Measurements from ENCODE around the gene CHST1. TPM values are rescaled to one million over a fixed set of nuclear protein-coding genes. Genes with fewer than 3 reads are reported as not detected.

CHST1 gene
- total RNA-seq, 1 donor from 2014 or later = not detected

DNA sequence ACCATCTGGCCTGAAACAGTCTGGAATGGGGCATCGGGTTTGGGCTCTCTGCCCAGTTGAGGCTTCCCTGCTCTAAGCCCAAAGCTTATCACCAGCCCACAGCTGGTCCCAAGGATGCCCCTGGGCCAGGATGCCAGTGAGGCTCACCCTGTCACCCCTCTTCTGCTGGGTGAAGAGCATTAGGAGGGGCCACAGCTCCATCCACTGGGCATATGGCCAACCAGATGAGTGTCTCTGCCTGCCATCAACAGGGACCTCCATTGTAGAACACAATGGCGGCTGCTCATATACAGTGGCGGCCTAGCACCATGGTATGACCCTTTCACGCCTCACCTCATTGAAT lies 5.6 kb downstream of the CHST1 start:
- Mint-ChIP-seq H3K27me3 (ENCODE audit: insufficient read depth, low read depth) (peaks cover 14% of the 10 kb centered on the region), H3K36me3 (no peaks in the 10 kb centered on the region), H3K4me1 (peaks cover 67% of the 10 kb centered on the region), H3K9me3 (no peaks in the 10 kb centered on the region), H3K27ac (no peak overlapping the region), H3K4me3 (no peak overlapping the region)
- Histone ChIP-seq H3K4me1 (peaks cover 41% of the 10 kb centered on the region), H3K9ac (no peak overlapping the region), H3K27me3 (peaks cover 53% of the 10 kb centered on the region), H3K4me2 (no peak overlapping the region), H3K27ac (no peak overlapping the region), H3K9me3 (ENCODE audit: low read depth) (no peaks in the 10 kb centered on the region), H3K4me3 (no peak overlapping the region), H3F3A (ENCODE audit: low read depth) (peaks cover 6% of the 10 kb centered on the region), H2AFZ (replicated peaks) (no peak overlapping the region), H4K20me1 (ENCODE audit: low read depth) (peaks cover 13% of the 10 kb centered on the region), H3K79me2 (ENCODE audit: low read depth) (no peaks in the 10 kb centered on the region), H3K36me3 (no peaks in the 10 kb centered on the region)
- TF ChIP-seq EZH2phosphoT487 (IDR thresholded peaks at IDR 0.05) (no peak), EZH2 (IDR thresholded peaks at IDR 0.05) (no peak)
- TF ChIP-seq, protein P1, sequence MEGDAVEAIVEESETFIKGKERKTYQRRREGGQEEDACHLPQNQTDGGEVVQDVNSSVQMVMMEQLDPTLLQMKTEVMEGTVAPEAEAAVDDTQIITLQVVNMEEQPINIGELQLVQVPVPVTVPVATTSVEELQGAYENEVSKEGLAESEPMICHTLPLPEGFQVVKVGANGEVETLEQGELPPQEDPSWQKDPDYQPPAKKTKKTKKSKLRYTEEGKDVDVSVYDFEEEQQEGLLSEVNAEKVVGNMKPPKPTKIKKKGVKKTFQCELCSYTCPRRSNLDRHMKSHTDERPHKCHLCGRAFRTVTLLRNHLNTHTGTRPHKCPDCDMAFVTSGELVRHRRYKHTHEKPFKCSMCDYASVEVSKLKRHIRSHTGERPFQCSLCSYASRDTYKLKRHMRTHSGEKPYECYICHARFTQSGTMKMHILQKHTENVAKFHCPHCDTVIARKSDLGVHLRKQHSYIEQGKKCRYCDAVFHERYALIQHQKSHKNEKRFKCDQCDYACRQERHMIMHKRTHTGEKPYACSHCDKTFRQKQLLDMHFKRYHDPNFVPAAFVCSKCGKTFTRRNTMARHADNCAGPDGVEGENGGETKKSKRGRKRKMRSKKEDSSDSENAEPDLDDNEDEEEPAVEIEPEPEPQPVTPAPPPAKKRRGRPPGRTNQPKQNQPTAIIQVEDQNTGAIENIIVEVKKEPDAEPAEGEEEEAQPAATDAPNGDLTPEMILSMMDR (IDR thresholded peaks at IDR 0.05) = no peak
- DNase-seq (ENCODE audit: low spot score) = no peak

- Histone ChIP-seq H3K27ac (no peak overlapping the region), H3K4me1 (peaks cover 38% of the 10 kb centered on the region), H3K79me2 (ENCODE audit: low read depth) (no peaks in the 10 kb centered on the region), H3K9ac (no peak overlapping the region), H3K4me2 (peak overlapping the region; percentile 57), H3F3A (ENCODE audit: low read depth) (peaks cover 6% of the 10 kb centered on the region), H3K27me3 (peaks cover 47% of the 10 kb centered on the region), H3K4me3 (no peak overlapping the region), H3K36me3 (no peaks in the 10 kb centered on the region), H2AFZ (replicated peaks) (peak overlapping the region; percentile 43), H3K9me3 (ENCODE audit: low read depth) (no peaks in the 10 kb centered on the region), H4K20me1 (ENCODE audit: low read depth) (peaks cover 13% of the 10 kb centered on the region)
- Mint-ChIP-seq H3K27me3 (ENCODE audit: insufficient read depth, low read depth) (peaks cover 14% of the 10 kb centered on the region), H3K36me3 (no peaks in the 10 kb centered on the region), H3K27ac (no peak overlapping the region), H3K4me1 (peaks cover 71% of the 10 kb centered on the region), H3K9me3 (no peaks in the 10 kb centered on the region), H3K4me3 (no peak overlapping the region)
- DNase-seq (ENCODE audit: low spot score) = no peak
- TF ChIP-seq, protein P1 (IDR thresholded peaks at IDR 0.05) = no peak
- TF ChIP-seq EZH2 (IDR thresholded peaks at IDR 0.05) (no peak), EZH2phosphoT487 (IDR thresholded peaks at IDR 0.05) (no peak)
Measured at GRCh38 chr11:45659031-45659817, 6.2 kb downstream of the CHST1 start.

DNA sequence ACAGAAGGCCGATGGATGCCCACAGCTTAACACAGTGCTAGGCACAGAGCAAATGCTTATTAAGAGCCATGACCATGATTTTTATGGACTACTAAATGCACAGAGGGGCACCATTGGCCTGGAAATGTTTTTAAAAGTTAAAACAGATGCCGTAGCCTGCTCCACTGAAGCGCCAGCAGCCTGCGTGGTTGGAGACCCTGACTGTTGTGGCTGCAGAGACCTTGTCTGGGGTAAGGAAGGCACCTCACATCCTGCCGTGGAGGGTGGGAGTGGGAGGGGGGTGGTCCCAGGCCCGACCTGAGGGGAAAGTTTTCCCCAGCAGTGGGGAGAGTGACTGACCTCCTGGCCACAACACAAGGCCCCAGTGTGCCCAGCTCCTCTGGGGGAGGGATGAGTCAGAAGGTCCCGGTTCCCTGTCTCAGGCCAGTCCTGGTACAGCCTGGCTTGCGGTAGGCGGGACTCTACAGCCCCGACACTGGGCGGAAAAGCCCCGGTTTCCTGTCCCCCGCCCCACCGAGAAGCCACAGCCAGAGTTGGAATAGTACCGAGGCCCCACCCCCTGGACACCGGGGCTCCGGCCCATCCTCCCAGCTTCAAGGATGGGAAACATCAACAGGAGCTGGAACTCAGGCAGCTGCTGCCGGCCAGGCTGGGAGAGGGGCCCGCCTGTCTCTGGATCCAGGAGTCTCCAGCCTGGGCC lies 7.0 kb downstream of the CHST1 start:
- no peak for TF ChIP-seq EZH2phosphoT487 (IDR thresholded peaks at IDR 0.05)
- peaks cover 6% of the 10 kb centered on the region for H4K20me1 ChIP-seq (ENCODE audit: low read depth)
- H3K27ac ChIP-seq = no peak overlapping the region
- H3K4me1 ChIP-seq = peaks cover 33% of the 10 kb centered on the region
- no peak overlapping the region for H3K4me3 ChIP-seq
- peaks cover 40% of the 10 kb centered on the region for H3K27me3 ChIP-seq
- H3K36me3 ChIP-seq = no peaks in the 10 kb centered on the region
- peak overlapping the region; percentile 57 for H3K4me2 ChIP-seq
- H3F3A ChIP-seq (ENCODE audit: low read depth) = peaks cover 6% of the 10 kb centered on the region
- H3K4me3 Mint-ChIP-seq = no peak overlapping the region
- H3K27me3 Mint-ChIP-seq (ENCODE audit: insufficient read depth, low read depth) = peaks cover 9% of the 10 kb centered on the region
- no peaks in the 10 kb centered on the region for H3K79me2 ChIP-seq (ENCODE audit: low read depth)
- H3K27ac Mint-ChIP-seq = peak overlapping the region; percentile 72
- no peaks in the 10 kb centered on the region for H3K9me3 Mint-ChIP-seq
- H3K9me3 ChIP-seq (ENCODE audit: low read depth) = no peaks in the 10 kb centered on the region
- no peak overlapping the region for H3K9ac ChIP-seq
- DNase-seq (ENCODE audit: low spot score) = peak; percentile 66
- peak overlapping the region; percentile 43 for H2AFZ ChIP-seq (replicated peaks)
- H3K4me1 Mint-ChIP-seq = peaks cover 73% of the 10 kb centered on the region
- H3K36me3 Mint-ChIP-seq = no peaks in the 10 kb centered on the region
